Astrocyte of the spinal cord (primary cell): Measurements from ENCODE around the gene CIP2A.

ENCODE experiments used
- DNase-seq: peaks from one replicate; pipeline ENCODE4 v3.0.0; 2011; ENCODE audit warnings: low read depth, low spot score
- H3K4me3 ChIP-seq: 2 replicates; pipeline ENCODE4 v1.5.1; 2011; ENCODE audit warnings: low read depth, mild to moderate bottlenecking, low read length, moderate library complexity
- in situ Hi-C: cut with HindIII; loops from 2 replicates; pipeline ENCODE4 v1.10.0; 2017; ENCODE audit warnings: low sequenced_read_pairs
- TF ChIP-seq, protein P1 (sequence below): IDR thresholded peaks from 2 replicates; pipeline ENCODE4 v1.5.1; 2012; ENCODE audit warnings: low read depth, mild to moderate bottlenecking, low read length, inconsistent platforms

The CIP2A gene

DNA sequence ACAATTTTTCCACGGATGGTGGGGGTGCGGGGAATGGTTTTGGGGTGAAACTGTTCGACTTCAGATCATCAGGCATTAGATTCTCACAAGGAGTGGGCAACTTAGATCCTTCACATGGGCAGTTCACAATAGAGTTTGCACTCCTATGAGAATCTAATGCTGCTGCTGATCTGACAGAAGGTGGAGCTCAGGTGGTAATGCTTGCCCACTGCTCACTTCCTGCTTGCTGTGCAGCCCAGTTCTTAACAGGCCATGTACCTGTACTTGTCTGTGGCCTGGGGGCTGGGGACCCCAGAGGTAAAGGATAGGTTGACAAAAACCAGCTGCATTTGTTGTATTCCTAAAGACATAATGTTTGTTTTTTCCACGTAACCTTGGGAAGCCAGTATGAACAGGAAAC, 16.3 kb upstream of the CIP2A start:
- no peak overlapping the region for H3K4me3 ChIP-seq
- in situ Hi-C loops: no loop called here
- no peak for DNase-seq
- TF ChIP-seq, protein P1, sequence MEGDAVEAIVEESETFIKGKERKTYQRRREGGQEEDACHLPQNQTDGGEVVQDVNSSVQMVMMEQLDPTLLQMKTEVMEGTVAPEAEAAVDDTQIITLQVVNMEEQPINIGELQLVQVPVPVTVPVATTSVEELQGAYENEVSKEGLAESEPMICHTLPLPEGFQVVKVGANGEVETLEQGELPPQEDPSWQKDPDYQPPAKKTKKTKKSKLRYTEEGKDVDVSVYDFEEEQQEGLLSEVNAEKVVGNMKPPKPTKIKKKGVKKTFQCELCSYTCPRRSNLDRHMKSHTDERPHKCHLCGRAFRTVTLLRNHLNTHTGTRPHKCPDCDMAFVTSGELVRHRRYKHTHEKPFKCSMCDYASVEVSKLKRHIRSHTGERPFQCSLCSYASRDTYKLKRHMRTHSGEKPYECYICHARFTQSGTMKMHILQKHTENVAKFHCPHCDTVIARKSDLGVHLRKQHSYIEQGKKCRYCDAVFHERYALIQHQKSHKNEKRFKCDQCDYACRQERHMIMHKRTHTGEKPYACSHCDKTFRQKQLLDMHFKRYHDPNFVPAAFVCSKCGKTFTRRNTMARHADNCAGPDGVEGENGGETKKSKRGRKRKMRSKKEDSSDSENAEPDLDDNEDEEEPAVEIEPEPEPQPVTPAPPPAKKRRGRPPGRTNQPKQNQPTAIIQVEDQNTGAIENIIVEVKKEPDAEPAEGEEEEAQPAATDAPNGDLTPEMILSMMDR: no peak

DNA sequence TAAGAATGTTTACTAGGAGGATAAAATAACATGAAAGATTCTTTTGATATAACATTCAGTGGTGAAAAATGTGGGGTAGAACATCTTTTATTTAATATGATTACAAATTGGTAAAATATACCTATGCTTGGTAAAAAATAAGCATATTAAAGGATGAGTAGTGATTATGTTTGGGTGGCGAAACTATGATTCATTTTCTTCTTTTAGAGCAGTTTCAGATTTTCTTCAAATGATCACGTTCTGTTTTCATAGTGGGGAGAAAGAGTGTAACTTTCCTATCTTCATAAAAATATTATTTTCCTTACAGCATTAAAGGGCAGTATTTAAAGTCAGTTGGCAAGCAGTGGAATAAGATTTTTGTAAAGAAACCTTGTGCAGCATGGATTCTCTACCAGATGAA, 15.8 kb upstream of the CIP2A start:
- in situ Hi-C loops: no loop called here
- no peak for DNase-seq
- no peak overlapping the region for H3K4me3 ChIP-seq
- TF ChIP-seq, protein P1: no peak

DNA sequence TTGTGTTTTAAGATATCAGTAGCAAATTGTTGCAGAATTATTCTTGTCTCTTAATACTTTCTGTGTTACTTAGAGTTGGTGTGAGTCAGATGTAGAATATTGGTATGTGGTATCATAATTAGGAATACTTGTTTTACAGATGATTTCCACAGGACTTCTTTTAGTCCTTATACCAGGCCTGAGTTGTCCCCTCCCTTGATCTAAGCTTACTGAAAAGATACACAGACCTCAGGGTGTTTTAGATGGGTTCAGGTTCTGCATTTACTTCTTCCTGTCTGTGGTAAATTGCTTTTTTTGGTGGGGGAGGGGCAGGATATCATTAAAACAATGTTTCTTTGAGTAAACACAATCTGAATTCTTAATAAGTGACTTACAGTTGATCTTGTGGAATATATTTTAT, 14.5 kb upstream of the CIP2A start:
- in situ Hi-C loops: no loop called here
- TF ChIP-seq, protein P1: no peak

DNA sequence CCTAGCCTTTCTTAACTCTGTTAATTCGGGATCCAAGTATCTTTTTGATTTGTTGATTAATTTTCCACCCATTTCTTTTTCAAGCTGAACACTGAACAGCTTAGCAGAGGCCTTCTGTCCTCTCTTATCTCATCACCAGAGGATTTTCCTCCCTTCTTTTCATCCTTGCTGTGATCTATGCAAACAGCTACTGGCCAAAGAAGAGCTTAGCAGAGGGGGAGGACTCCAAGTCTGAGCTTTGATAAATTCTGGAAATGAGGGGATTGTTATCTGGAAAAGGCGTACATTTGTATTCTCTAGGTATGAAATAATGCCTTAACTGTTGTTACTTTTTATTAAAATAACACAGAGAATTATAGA, 13.7 kb upstream of the CIP2A start:
- DNase-seq: no peak
- TF ChIP-seq, protein P1: no peak
- in situ Hi-C loops: no loop called here
- H3K4me3 ChIP-seq: no peak overlapping the region

More for the DNA sequence above, 14.5 kb upstream of the CIP2A start:
- no peak overlapping the region for H3K4me3 ChIP-seq
- DNase-seq: no peak

DNA sequence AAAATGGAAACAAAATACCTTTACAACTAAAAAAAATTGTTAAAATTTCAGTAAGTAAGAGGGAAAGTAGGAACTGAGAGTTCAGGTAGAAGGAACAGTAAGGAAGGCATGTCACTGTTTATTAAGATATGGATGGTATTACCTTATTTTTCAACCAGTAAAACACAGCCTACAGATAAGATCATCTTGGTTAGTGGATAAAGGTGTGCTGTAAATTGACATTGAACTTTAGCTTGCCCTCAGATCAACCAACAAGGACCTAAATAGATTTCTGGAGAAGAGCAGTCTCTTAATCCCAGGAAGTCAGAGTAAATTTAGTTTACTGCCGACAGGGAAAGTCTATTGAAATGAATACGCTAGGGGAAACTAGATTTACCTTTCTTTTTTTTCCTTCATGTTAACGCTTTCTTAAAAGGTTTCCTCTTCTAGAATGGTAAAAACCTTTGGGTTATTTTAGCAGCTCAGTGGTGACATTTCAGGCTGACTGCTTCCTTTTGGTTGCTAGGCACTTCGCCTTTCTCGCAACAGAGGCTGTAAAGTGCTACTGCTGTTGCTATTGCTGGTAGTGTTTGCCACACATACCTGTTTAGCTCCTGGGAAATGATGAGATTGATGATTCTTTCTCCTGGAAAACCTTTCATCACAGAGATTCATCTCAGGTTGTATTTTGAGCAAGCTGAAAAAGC, 13.2 kb upstream of the CIP2A start:
- in situ Hi-C loops: no loop called here
- TF ChIP-seq, protein P1: no peak
- no peak overlapping the region for H3K4me3 ChIP-seq
- DNase-seq: no peak

DNA sequence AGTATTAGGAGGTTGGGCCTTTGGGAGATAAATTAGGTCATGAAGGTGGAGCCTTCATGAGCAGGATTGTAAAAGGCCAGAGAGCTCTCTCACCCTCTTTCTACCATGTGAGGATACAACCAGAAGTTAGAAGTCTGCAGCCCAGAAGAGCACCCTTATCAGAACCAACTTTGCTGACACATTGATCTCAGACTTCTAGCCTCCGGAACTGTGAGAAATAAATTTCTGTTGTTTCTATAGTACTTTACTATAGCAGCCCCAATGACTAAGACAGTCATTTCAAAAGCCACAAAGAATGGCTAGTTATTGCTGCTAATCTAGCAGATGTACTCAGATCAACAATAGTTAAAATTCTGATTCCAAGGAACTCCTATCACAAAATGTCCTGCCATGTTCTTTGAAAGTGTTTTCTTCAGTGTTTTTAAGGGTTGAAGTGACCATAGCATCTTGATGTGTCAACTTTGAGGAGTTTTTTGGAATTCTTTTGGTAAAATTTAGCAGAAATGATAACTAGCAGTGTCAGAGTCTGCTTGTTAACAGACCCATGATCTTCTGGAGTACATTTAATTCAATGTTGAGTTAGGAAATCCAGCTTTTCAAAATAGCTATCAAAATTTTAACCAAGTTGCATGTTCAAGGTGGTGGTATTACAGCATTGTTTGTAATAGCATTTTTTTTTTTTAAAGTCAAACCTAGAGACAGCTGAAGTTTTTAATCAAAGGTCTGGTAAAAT, 10.6 kb upstream of the CIP2A start:
- TF ChIP-seq, protein P1: no peak
- H3K4me3 ChIP-seq: no peak overlapping the region
- DNase-seq: no peak
- in situ Hi-C loops: no loop called here
